HG02852 (cell line): ENCODE data around the gene CATSPER4.

Experiments
- ATAC-seq: cut with Tn5 transposase; IDR thresholded peaks from one replicate; pipeline ENCODE4 v1.9.1; 2021; ENCODE audit warnings: mild to moderate bottlenecking, moderate library complexity; ENCODE audit not compliant: unreplicated experiment

The CATSPER4 gene

GRCh38 chr1:26234644-26235370 is 44.4 kb downstream of the CATSPER4 start:
- ATAC-seq = no peak

GRCh38 chr1:26237230-26237966 is 47.0 kb downstream of the CATSPER4 start:
- no peak for ATAC-seq

DNA sequence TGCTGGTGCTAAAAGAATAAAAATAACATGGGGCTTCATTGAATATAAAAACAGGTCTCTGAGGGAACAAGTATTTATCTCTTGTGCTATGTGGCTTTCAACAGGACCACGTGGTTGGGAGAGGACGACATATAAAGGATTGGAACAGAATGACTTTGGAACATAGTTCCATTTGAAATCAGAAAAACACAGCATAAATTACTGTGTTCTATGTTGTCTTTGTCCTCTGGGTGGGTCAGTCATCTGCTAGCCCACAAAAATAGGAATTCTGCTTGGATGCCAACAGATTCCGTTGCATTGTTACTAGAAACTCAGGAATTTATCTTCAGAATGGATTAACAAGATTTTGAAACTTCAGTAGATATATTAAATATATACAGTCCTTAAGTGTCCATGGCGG is 49.5 kb downstream of the CATSPER4 start:
- no peak for ATAC-seq
